GM23248 (cell line): ENCODE results near the gene NFIC. TPM values are rescaled to one million over a fixed set of nuclear protein-coding genes. Genes with fewer than 3 reads are reported as not detected.

Source experiments
- DNase-seq: peaks from one replicate; pipeline ENCODE4 v3.0.0-alpha.2; 2015
- H2AFZ ChIP-seq: fragments of 200-600 bp; sonication (generic); 2 replicates; pipeline ENCODE4 v1.6.1; 2016; ENCODE audit warnings: antibody characterized with exemption
- H3F3A ChIP-seq: fragments of 200-600 bp; sonication (generic); 2 replicates; pipeline ENCODE4 v1.6.1; 2016; ENCODE audit warnings: mild to moderate bottlenecking, antibody characterized with exemption, mixed run types; ENCODE audit not compliant: insufficient read depth
- H3K27ac ChIP-seq: fragments of 200-600 bp; sonication (generic); 2 replicates; pipeline ENCODE4 v1.5.1; 2016; ENCODE audit warnings: mild to moderate bottlenecking
- H3K27me3 ChIP-seq: fragments of 200-600 bp; sonication (generic); replicated peaks from 2 replicates; pipeline ENCODE4 v1.6.1; 2016; ENCODE audit warnings: mild to moderate bottlenecking; ENCODE audit not compliant: insufficient read depth
- H3K36me3 ChIP-seq: fragments of 200-600 bp; sonication (generic); 2 replicates; pipeline ENCODE4 v1.6.1; 2016; ENCODE audit warnings: low read depth, mild to moderate bottlenecking
- H3K4me1 ChIP-seq: fragments of 200-600 bp; sonication (generic); 2 replicates; pipeline ENCODE4 v1.6.1; 2016; ENCODE audit warnings: mild to moderate bottlenecking; ENCODE audit not compliant: insufficient read depth
- H3K4me2 ChIP-seq: fragments of 200-600 bp; sonication (generic); one replicate; pipeline ENCODE4 v1.6.1; 2016; ENCODE audit warnings: mild to moderate bottlenecking; ENCODE audit not compliant: unreplicated experiment
- H3K4me3 ChIP-seq: fragments of 200-600 bp; sonication (generic); 2 replicates; pipeline ENCODE4 v1.5.1; 2016; ENCODE audit warnings: mild to moderate bottlenecking
- H3K79me2 ChIP-seq: fragments of 200-600 bp; sonication (generic); 2 replicates; pipeline ENCODE4 v1.6.1; 2016; ENCODE audit warnings: mild to moderate bottlenecking; ENCODE audit not compliant: insufficient read depth
- H3K9ac ChIP-seq: fragments of 200-600 bp; sonication (generic); 2 replicates; pipeline ENCODE4 v1.6.1; 2016; ENCODE audit warnings: mild to moderate bottlenecking
- H3K9me2 ChIP-seq: fragments of 200-600 bp; sonication (generic); 2 replicates; pipeline ENCODE4 v1.6.1; 2016; ENCODE audit warnings: mixed run types, mild to moderate bottlenecking, moderate library complexity; ENCODE audit not compliant: insufficient read depth
- H3K9me3 ChIP-seq: fragments of 200-600 bp; sonication (generic); one replicate; pipeline ENCODE4 v1.6.1; 2017; ENCODE audit warnings: low read depth
- H4K20me1 ChIP-seq: fragments of 200-600 bp; sonication (generic); 2 replicates; pipeline ENCODE4 v1.6.0; 2016; ENCODE audit not compliant: insufficient read depth
- EZH2 ChIP-seq: fragments of 200-600 bp; sonication (generic); IDR thresholded peaks from 2 replicates; pipeline ENCODE4 v1.6.1; 2018; ENCODE audit warnings: antibody characterized with exemption, mild to moderate bottlenecking; ENCODE audit not compliant: insufficient read depth, poor library complexity, severe bottlenecking
- EZH2phosphoT487 ChIP-seq: fragments of 200-600 bp; sonication (generic); IDR thresholded peaks from 2 replicates; pipeline ENCODE4 v1.6.1; 2018; ENCODE audit warnings: antibody characterized with exemption, moderate library complexity, mild to moderate bottlenecking, low read depth; ENCODE audit not compliant: insufficient read depth
- WGBS, 2 experiments: methylation state at CpG; one replicate each; pipeline ENCODE4 v1.1.6; 2015 to 2017; ENCODE audit warnings: low lambda C conversion rate in 2 of 2, low coverage in 1 of 2; ENCODE audit errors: missing lambda C conversion rate in 2 of 2; 5-methylcytosine and 5-hydroxymethylcytosine counted together
- in situ Hi-C: fragments of 300-500 bp; cut with MboI; formaldehyde crosslinking; loops from 2 replicates; pipeline ENCODE4 v1.15.0; 2020
- polyA plus RNA-seq: library from polyadenylated mRNA; unstranded; fragments of >200 nt; fragmentation: Nextera tagmentation; extraction: Ambion mirVana; gene quantifications from 2 replicates; pipeline ENCODE4 v1.2.1, GENCODE V29; 2016
- total RNA-seq: library from RNA; depleted of rRNA; stranded (reverse); fragments of >200 nt; shearing (Covaris generic); gene quantifications from 2 replicates; pipeline ENCODE4 v1.2.3, GENCODE V29; 2014

NFIC gene
- total and polyA plus RNA-seq, 2 experiments from 2014 or later, result 50.4 to 108 TPM

- Histone ChIP-seq H3K9me2 (no peaks in the 10 kb centered on the region), H3K27me3 (no peaks in the 10 kb centered on the region), H2AFZ (no peak overlapping the region), H3K4me2 (no peak overlapping the region), H3K9ac (no peak overlapping the region), H3F3A (no peaks in the 10 kb centered on the region), H3K9me3 (no peaks in the 10 kb centered on the region), H3K79me2 (peaks cover 7% of the 10 kb centered on the region; the same call in 1 of the 2 replicates), H3K4me3 (no peak overlapping the region), H4K20me1 (no peaks in the 10 kb centered on the region), H3K27ac (no peak overlapping the region), H3K4me1 (no peaks in the 10 kb centered on the region), H3K36me3 (0 out of 2 replicates have a peak, but pooled peaks cover 5% of the 10 kb centered on the region)
- in situ Hi-C loops, result no loop called here
- WGBS, 2 experiments, result 94 to 96% methylated on average over 11 to 45 of the region's 45 CpGs
- no peak for DNase-seq
- TF ChIP-seq EZH2 (no peak), EZH2phosphoT487 (no peak)
Observed at GRCh38 chr19:3492131-3492839, 125.9 kb downstream of the NFIC start.

GRCh38 chr19:3492919-3493318, 126.5 kb downstream of the NFIC start:
- no peaks in the 10 kb centered on the region for H3F3A ChIP-seq
- H3K4me3 ChIP-seq, result no peak overlapping the region
- no peak overlapping the region for H3K4me2 ChIP-seq
- no peak overlapping the region for H2AFZ ChIP-seq
- WGBS, 2 experiments, result 96 to 97% methylated on average over 16 of the region's 16 CpGs
- H3K36me3 ChIP-seq, result 0 out of 2 replicates have a peak, but pooled peaks cover 5% of the 10 kb centered on the region
- no peaks in the 10 kb centered on the region for H3K9me2 ChIP-seq
- H3K27me3 ChIP-seq, result no peaks in the 10 kb centered on the region
- no peak for TF ChIP-seq EZH2phosphoT487
- TF ChIP-seq EZH2, result no peak
- H3K27ac ChIP-seq, result no peak overlapping the region
- H3K4me1 ChIP-seq, result no peaks in the 10 kb centered on the region
- in situ Hi-C loops, result no loop called here
- no peak for DNase-seq
- H4K20me1 ChIP-seq, result no peaks in the 10 kb centered on the region
- H3K9me3 ChIP-seq, result no peaks in the 10 kb centered on the region
- H3K79me2 ChIP-seq, result peaks cover 11% of the 10 kb centered on the region
- H3K9ac ChIP-seq, result no peak overlapping the region

GRCh38 chr19:3493651-3494050, 127.3 kb downstream of the NFIC start:
- in situ Hi-C loops, result no loop called here
- H4K20me1 ChIP-seq, result no peaks in the 10 kb centered on the region
- WGBS, 2 experiments, result 96% methylated on average over 14 of the region's 14 CpGs

GRCh38 chr19:3494051-3494450, 127.7 kb downstream of the NFIC start:
- Histone ChIP-seq H3K4me3 (no peak overlapping the region), H3K4me1 (no peaks in the 10 kb centered on the region), H3K36me3 (0 out of 2 replicates have a peak, but pooled peaks cover 5% of the 10 kb centered on the region), H4K20me1 (no peaks in the 10 kb centered on the region), H3K9me2 (no peaks in the 10 kb centered on the region), H3K4me2 (no peak overlapping the region), H3K27me3 (no peaks in the 10 kb centered on the region), H3K9me3 (no peaks in the 10 kb centered on the region), H2AFZ (no peak overlapping the region), H3K27ac (no peak overlapping the region), H3F3A (no peaks in the 10 kb centered on the region), H3K79me2 (peaks cover 23% of the 10 kb centered on the region), H3K9ac (no peak overlapping the region)
- no peak for TF ChIP-seq EZH2phosphoT487
- TF ChIP-seq EZH2, result no peak
- DNase-seq, result no peak
- WGBS, 2 experiments, result 85 to 92% methylated on average over 10 to 15 of the region's 15 CpGs
- in situ Hi-C loops, result no loop called here

More at GRCh38 chr19:3493651-3494050, 127.3 kb downstream of the NFIC start:
- 0 out of 2 replicates have a peak, but pooled peaks cover 5% of the 10 kb centered on the region for H3K36me3 ChIP-seq
- peaks cover 19% of the 10 kb centered on the region for H3K79me2 ChIP-seq
- H3K9ac ChIP-seq, result no peak overlapping the region
- no peak overlapping the region for H3K4me2 ChIP-seq
- H3K9me2 ChIP-seq, result no peaks in the 10 kb centered on the region
- H3K9me3 ChIP-seq, result no peaks in the 10 kb centered on the region
- no peak overlapping the region for H3K4me3 ChIP-seq
- no peak for DNase-seq
- no peak overlapping the region for H3K27ac ChIP-seq
- no peaks in the 10 kb centered on the region for H3K4me1 ChIP-seq
- no peaks in the 10 kb centered on the region for H3F3A ChIP-seq
- no peaks in the 10 kb centered on the region for H3K27me3 ChIP-seq
- H2AFZ ChIP-seq, result no peak overlapping the region
- TF ChIP-seq EZH2, result no peak
- no peak for TF ChIP-seq EZH2phosphoT487
